Adipocyte (in vitro differentiated cells): ENCODE measurements around the gene FRZB.

ENCODE experiments used
- DNase-seq: peaks from one replicate; pipeline ENCODE4 v3.0.0-alpha.2; 2015; ENCODE audit warnings: low read depth
- H3K27me3 ChIP-seq: replicated peaks from 2 replicates; pipeline ENCODE4 v1.7.0; 2013; ENCODE audit warnings: mild to moderate bottlenecking, low read length, moderate library complexity; ENCODE audit not compliant: control insufficient read depth, insufficient read depth
- H3K36me3 ChIP-seq: 2 replicates; pipeline ENCODE4 v1.7.0; 2013; ENCODE audit warnings: low read length, mild to moderate bottlenecking, moderate library complexity; ENCODE audit not compliant: control insufficient read depth, insufficient read depth, severe bottlenecking
- H3K4me1 ChIP-seq: 2 replicates; pipeline ENCODE4 v1.7.0; 2013; ENCODE audit warnings: mild to moderate bottlenecking, low read length, moderate library complexity; ENCODE audit not compliant: control insufficient read depth, insufficient read depth
- H3K4me3 ChIP-seq: 2 replicates; pipeline ENCODE4 v1.7.0; 2013; ENCODE audit warnings: mild to moderate bottlenecking, low read length, moderate library complexity
- H3K9ac ChIP-seq: 2 replicates; pipeline ENCODE4 v1.7.0; 2013; ENCODE audit warnings: mild to moderate bottlenecking, low read length, moderate library complexity
- H3K9me3 ChIP-seq: 2 replicates; pipeline ENCODE4 v1.7.0; 2013; ENCODE audit warnings: mild to moderate bottlenecking, low read length, moderate library complexity; ENCODE audit not compliant: control insufficient read depth

FRZB gene

DNA sequence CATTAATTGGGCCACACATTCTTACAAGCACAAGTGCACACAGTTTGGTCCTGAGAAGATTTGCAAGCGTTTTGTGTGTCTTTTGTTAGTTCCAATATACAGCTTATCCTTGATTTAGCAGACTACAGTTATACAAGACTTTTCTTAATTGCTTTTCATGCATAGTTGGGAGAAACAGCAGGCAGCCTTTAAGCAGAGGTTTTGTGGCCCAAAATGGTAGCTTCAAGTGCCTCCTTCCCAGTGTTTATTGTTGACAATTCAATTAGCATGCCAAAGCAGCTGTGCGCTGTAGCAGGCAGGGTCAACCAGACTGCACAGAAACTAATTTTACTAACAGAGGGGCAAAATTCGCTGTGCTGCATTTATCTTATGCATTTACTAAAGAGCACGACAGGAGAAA lies 47.5 kb downstream of the FRZB start:
- no peaks in the 10 kb centered on the region for H3K36me3 ChIP-seq
- DNase-seq: no peak
- peaks cover 14% of the 10 kb centered on the region for H3K4me1 ChIP-seq
- H3K9me3 ChIP-seq: no peaks in the 10 kb centered on the region
- no peak overlapping the region for H3K4me3 ChIP-seq
- H3K27me3 ChIP-seq: peaks cover 4% of the 10 kb centered on the region
- H3K9ac ChIP-seq: no peak overlapping the region

DNA sequence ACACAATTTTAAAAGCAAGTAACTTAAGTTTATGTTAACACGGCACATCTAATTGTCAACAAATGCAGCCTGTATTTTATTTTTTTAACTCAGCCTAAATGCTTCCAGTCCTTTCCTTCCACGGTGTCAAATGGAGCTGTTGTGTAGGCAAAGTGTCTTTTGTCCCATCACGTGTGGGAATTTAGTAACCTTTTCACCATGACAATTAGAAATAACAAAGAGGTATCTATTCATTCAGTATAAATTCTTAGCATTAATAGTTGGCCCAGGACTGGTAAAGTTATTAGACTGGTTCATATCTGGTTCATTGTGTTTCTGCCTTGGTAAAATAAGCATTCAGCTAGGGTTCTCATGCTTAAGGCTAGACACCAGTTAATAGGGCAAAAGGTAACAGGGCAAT lies 47.9 kb downstream of the FRZB start:
- H3K9ac ChIP-seq: no peak overlapping the region
- no peaks in the 10 kb centered on the region for H3K36me3 ChIP-seq
- no peaks in the 10 kb centered on the region for H3K9me3 ChIP-seq
- H3K27me3 ChIP-seq: peaks cover 5% of the 10 kb centered on the region
- no peak overlapping the region for H3K4me3 ChIP-seq
- H3K4me1 ChIP-seq: peaks cover 14% of the 10 kb centered on the region
- no peak for DNase-seq

DNA sequence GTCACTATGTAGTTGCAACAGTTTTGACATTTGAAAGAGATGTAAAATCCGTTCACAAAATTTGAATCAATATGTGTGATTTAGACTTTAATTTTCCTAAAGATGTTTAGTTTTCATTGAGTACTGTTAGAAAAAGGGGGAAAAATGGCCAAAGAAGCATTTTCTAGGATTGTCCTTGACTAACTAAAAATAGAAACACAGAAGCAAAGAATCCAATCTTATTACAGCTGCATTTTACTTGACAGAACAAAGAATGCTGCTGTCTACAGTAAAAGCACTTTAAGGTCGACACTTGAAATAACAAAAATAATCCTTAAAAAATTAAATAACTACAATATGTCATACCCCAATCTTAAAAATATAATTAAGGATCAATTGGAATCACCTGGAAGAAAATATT lies 48.9 kb downstream of the FRZB start:
- DNase-seq: peak; percentile 56
- Histone ChIP-seq H3K4me1 (peaks cover 14% of the 10 kb centered on the region), H3K4me3 (no peak overlapping the region), H3K9me3 (no peaks in the 10 kb centered on the region), H3K36me3 (no peaks in the 10 kb centered on the region), H3K27me3 (peaks cover 8% of the 10 kb centered on the region), H3K9ac (no peak overlapping the region)

DNA sequence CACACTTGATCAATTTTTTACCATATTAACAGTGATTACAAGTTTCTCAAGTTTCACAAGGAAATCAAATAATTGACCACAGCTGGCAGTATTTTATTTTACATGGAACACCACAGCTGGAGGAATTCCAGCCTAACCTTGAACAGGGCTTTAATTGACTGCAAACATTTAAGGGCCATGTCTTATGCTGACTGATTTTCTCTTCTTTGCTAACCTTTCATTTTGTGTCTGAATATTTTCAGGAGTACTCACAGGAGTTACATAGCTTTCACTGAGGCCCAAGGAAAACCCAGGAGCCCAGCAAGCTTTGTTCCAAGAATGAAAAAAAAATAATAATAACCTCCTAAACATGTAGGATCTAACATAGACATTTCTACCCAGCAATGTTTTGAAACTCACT lies 49.6 kb downstream of the FRZB start:
- peak; percentile 66 for DNase-seq
- Histone ChIP-seq H3K36me3 (no peaks in the 10 kb centered on the region), H3K4me3 (no peak overlapping the region), H3K9ac (no peak overlapping the region), H3K27me3 (peaks cover 8% of the 10 kb centered on the region), H3K9me3 (no peaks in the 10 kb centered on the region), H3K4me1 (peaks cover 14% of the 10 kb centered on the region)

DNA sequence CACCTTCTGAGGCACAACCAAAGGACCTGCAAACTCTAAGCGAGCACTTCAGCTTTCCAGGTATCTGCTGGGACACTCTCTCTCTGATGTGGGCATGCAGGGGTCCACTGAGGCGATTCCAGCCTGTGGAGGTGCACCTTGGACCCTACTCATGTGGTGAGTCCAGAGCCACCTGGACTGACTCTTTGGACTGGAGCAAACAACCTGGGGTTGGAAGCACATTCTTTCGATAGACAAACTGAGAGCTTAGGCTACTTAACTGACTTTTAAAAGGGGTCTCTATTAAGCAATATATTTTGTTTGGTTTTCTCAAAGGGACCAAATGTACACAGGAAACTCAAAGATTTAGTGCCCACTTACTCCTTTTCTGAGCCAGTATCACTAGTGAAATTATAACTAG lies 51.6 kb downstream of the FRZB start:
- peaks cover 14% of the 10 kb centered on the region for H3K27me3 ChIP-seq
- no peak overlapping the region for H3K4me3 ChIP-seq
- no peaks in the 10 kb centered on the region for H3K9me3 ChIP-seq
- no peak overlapping the region for H3K9ac ChIP-seq
- H3K36me3 ChIP-seq: no peaks in the 10 kb centered on the region
- DNase-seq: no peak
- peaks cover 14% of the 10 kb centered on the region for H3K4me1 ChIP-seq

DNA sequence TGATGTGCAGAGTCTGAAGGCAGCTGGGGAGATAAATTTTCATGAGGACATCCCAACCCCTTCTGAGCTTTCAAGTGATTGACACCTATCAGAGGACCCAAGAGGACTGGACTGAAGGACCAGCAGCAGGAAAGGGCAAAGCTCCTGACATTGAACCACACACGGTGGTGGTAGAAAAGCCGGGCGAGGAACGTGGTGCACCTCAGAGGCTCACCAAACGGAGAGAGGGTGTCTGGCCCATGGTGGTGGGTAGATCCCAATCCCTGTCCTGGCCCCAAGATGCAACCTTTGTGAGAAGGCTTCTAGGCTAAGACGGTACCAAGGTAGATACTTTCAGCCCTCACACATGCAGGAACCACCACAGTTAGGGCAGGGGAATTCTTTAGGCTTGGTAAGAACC lies 52.1 kb downstream of the FRZB start:
- no peak overlapping the region for H3K4me3 ChIP-seq
- H3K4me1 ChIP-seq: peaks cover 14% of the 10 kb centered on the region
- DNase-seq: no peak
- no peaks in the 10 kb centered on the region for H3K36me3 ChIP-seq
- H3K9me3 ChIP-seq: no peaks in the 10 kb centered on the region
- peaks cover 14% of the 10 kb centered on the region for H3K27me3 ChIP-seq
- H3K9ac ChIP-seq: no peak overlapping the region

DNA sequence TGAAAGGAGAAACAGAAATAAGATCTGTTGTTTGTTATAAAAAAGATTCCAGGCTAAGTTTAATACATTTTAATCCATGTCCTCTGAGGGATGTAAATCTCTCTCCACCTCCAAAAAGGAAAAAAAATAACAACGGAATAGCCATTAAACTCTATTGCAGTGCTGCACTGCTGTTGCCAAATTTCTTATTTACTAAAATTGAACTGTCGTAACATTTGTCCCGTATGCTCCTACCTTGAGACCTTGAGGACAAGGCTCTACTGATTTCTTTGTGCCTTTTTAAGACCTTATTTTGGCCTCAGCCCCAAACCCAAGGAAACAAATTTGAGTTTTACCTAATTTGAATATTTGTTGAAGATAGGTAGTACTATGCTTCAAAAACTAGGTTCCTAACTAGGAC lies 56.4 kb downstream of the FRZB start:
- H3K4me3 ChIP-seq: no peak overlapping the region
- H3K9me3 ChIP-seq: no peaks in the 10 kb centered on the region
- peaks cover 14% of the 10 kb centered on the region for H3K27me3 ChIP-seq
- DNase-seq: no peak
- no peak overlapping the region for H3K9ac ChIP-seq
- no peaks in the 10 kb centered on the region for H3K36me3 ChIP-seq
- no peaks in the 10 kb centered on the region for H3K4me1 ChIP-seq

DNA sequence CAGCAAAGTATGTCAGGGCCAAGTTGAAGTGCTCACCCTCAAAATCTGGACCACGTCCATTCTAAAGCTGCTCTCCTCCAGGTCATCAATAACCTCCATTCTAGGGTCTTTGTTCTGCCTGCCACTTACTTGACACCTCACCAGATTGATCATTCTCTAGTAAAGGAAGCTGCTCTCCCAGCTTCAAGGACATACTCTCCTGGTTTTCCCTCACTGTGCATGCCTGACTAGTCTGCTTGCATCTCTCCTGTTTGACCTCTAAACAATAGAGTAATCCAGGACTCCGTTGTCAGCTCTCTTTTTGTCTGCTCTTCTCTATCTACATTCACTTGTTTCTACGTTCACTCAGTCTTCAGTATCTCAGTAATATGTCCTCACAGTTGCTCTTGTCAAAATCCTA lies 59.1 kb downstream of the FRZB start:
- Histone ChIP-seq H3K4me3 (no peak overlapping the region), H3K9ac (no peak overlapping the region), H3K9me3 (no peaks in the 10 kb centered on the region), H3K4me1 (no peaks in the 10 kb centered on the region), H3K27me3 (peaks cover 6% of the 10 kb centered on the region), H3K36me3 (no peaks in the 10 kb centered on the region)
- DNase-seq: no peak

DNA sequence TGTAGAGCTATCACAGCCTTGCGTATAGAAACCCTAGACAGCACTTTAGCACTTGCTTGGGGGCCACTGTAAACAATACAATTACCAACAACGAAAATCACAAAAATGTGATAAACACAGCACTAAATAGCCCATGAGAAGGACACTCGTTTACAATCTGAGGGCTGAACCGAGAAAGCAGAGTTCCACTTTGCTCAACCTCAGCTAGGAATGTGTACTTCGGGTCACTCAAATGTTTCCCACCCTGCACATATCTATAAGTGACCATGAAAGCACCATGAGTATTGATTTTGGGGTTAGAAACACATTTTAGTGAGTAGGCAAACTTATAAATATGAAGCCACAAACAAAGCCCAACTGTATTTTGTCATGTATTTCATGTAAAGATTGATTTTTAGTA lies 62.3 kb downstream of the FRZB start:
- no peaks in the 10 kb centered on the region for H3K27me3 ChIP-seq

DNA sequence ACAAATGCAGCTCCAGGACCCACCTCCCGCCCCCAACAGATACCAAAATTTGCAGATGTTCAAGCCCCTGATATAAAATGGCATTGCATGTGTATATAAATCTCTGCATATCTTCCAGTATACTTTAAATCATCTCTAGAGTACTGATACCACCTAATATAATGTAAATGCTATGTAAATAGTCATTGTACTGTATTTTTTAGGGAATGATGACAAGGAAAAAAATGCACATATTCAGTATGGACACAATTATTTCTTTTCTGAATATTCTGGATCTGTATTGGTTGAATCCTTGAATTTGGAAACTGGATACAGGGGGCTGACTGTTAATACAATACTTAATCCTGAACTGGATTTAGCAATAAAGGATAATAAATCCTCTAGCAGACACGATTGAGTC lies 67.7 kb downstream of the FRZB start:
- Histone ChIP-seq H3K4me1 (peaks cover 4% of the 10 kb centered on the region), H3K9me3 (no peaks in the 10 kb centered on the region), H3K27me3 (no peaks in the 10 kb centered on the region), H3K4me3 (no peak overlapping the region), H3K36me3 (no peaks in the 10 kb centered on the region), H3K9ac (no peak overlapping the region)
- no peak for DNase-seq

More for the DNA sequence above, 62.3 kb downstream of the FRZB start:
- Histone ChIP-seq H3K36me3 (no peaks in the 10 kb centered on the region), H3K9me3 (no peaks in the 10 kb centered on the region), H3K4me3 (no peak overlapping the region), H3K4me1 (peaks cover 4% of the 10 kb centered on the region), H3K9ac (no peak overlapping the region)
- DNase-seq: no peak

DNA sequence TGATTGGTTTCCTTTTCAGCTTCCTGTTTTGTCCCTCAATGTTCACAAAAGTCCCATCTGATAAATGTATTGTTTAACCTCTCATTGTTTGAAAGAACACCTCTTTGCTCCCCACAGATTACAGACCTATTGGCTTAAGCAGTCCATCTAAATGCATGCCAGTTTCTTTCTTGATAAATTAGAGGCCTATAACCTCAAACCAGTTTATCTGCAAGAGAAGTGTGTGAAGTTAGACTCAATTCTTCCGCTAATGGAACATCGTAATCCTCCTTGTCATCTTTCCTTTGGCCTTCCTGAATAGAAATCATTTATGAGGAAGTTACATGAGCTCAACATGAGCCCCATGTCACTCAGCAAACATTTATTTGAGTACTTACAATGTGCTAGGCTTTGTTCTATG lies 74.0 kb downstream of the FRZB start:
- no peak overlapping the region for H3K9ac ChIP-seq
- no peaks in the 10 kb centered on the region for H3K36me3 ChIP-seq
- no peak overlapping the region for H3K4me3 ChIP-seq
- H3K9me3 ChIP-seq: no peaks in the 10 kb centered on the region
- DNase-seq: no peak
- no peaks in the 10 kb centered on the region for H3K4me1 ChIP-seq
- H3K27me3 ChIP-seq: no peaks in the 10 kb centered on the region

DNA sequence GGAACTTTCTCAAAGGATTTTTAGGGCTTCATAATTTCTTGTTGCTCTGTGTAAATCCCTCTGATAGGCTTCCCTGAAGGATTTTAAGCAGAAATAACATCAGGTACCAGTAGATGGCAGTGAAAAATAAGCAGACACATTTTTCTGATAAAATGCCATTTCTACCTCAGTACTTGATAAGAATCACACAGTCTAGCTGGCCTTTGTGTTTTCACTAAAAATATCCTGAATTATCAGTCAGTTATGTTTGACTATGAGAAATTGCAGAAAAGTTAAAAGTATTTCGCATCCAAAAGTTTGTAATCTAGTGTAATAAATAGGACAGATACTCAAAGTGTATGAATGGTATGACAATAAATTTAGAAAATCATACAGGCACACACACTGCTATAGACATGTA lies 81.7 kb downstream of the FRZB start:
- no peaks in the 10 kb centered on the region for H3K27me3 ChIP-seq
- no peaks in the 10 kb centered on the region for H3K36me3 ChIP-seq
- DNase-seq: peak; percentile 73
- H3K4me3 ChIP-seq: no peak overlapping the region
- no peaks in the 10 kb centered on the region for H3K9me3 ChIP-seq
- no peak overlapping the region for H3K9ac ChIP-seq
- no peaks in the 10 kb centered on the region for H3K4me1 ChIP-seq
